ENCODE measurements around the gene MFSD11.

- no peak for TF ChIP-seq POLR2A (IDR thresholded peaks at IDR 0.05)
- TF ChIP-seq CTCF (IDR thresholded peaks at IDR 0.05): no peak
- no peak for TF ChIP-seq EP300 (IDR thresholded peaks at IDR 0.05)
Measured at GRCh38 chr17:76796081-76796480, 58.2 kb downstream of the MFSD11 start.

All from sigmoid colon (tissue), 4 donors.